ENCODE results near the gene TRAPPC6A. TPM values are rescaled to one million over a fixed set of nuclear protein-coding genes. Genes with fewer than 3 reads are reported as not detected.

TRAPPC6A gene
- total and polyA plus RNA-seq, 5 donors, result 15.2 to 26.5 (median 19.2) TPM

GRCh38 chr19:45137179-45137761, 40.8 kb downstream of the TRAPPC6A start:
- Histone ChIP-seq H3K9me3 (ENCODE audit: control insufficient read depth, low read length) (no peaks in the 10 kb centered on the region), H3K27ac (ENCODE audit: low read length) (no peak overlapping the region), H3K27me3 (ENCODE audit: control insufficient read depth, insufficient read depth) (no peaks in the 10 kb centered on the region), H3K4me1 (ENCODE audit: control insufficient read depth, insufficient read depth, low read length) (peaks cover 1% of the 10 kb centered on the region), H3K4me3 (ENCODE audit: low read length) (no peak overlapping the region)
- peak; percentile 69 to 89 (median 87) for DNase-seq
- intact Hi-C loops (cut with DNase I), result no loop called here
- ATAC-seq, result peak; percentile 78 to 83
- whole genome bisulfite sequencing, result 45% methylated on average over 17 of the region's 17 CpGs

- no peaks in the 10 kb centered on the region for H3K27me3 ChIP-seq (ENCODE audit: control insufficient read depth, insufficient read depth)
- intact Hi-C loops (cut with DNase I), result no loop called here
- no peak overlapping the region for H3K4me3 ChIP-seq (ENCODE audit: low read length)
- WGBS, result 58% methylated on average over 12 of the region's 12 CpGs
- peak in 1 of 2 donors; percentile 14 for ATAC-seq
- DNase-seq, result peak in 1 of 3 donors; percentile 49
- no peak overlapping the region for H3K27ac ChIP-seq (ENCODE audit: low read length)
- peaks cover 1% of the 10 kb centered on the region for H3K4me1 ChIP-seq (ENCODE audit: control insufficient read depth, insufficient read depth, low read length)
- H3K9me3 ChIP-seq (ENCODE audit: control insufficient read depth, low read length), result no peaks in the 10 kb centered on the region
Observed at GRCh38 chr19:45136507-45137178, 41.4 kb downstream of the TRAPPC6A start.

GRCh38 chr19:45135176-45135885, 42.7 kb downstream of the TRAPPC6A start:
- no peak overlapping the region for H3K27ac ChIP-seq (ENCODE audit: low read length)
- no peaks in the 10 kb centered on the region for H3K9me3 ChIP-seq (ENCODE audit: control insufficient read depth, low read length)
- H3K4me3 ChIP-seq (ENCODE audit: low read length), result no peak overlapping the region
- DNase-seq (no peak), ATAC-seq (no peak)
- H3K4me1 ChIP-seq (ENCODE audit: control insufficient read depth, insufficient read depth, low read length), result peaks cover 1% of the 10 kb centered on the region
- intact Hi-C loops (cut with DNase I), result no loop called here
- H3K27me3 ChIP-seq (ENCODE audit: control insufficient read depth, insufficient read depth), result no peaks in the 10 kb centered on the region
- WGBS, result 95% methylated on average over 21 of the region's 21 CpGs

- intact Hi-C loops (cut with DNase I), result no loop called here
- no peaks in the 10 kb centered on the region for H3K27me3 ChIP-seq (ENCODE audit: control insufficient read depth, insufficient read depth)
- H3K4me1 ChIP-seq (ENCODE audit: control insufficient read depth, insufficient read depth, low read length), result peaks cover 1% of the 10 kb centered on the region
- H3K27ac ChIP-seq (ENCODE audit: low read length), result no peak overlapping the region
- DNase-seq (no peak), ATAC-seq (no peak)
- 85% methylated on average over 8 of the region's 8 CpGs for WGBS
- no peak overlapping the region for H3K4me3 ChIP-seq (ENCODE audit: low read length)
- H3K9me3 ChIP-seq (ENCODE audit: control insufficient read depth, low read length), result no peaks in the 10 kb centered on the region
Observed at GRCh38 chr19:45133661-45134060, 44.4 kb downstream of the TRAPPC6A start.

GRCh38 chr19:45130888-45131615, 47.0 kb downstream of the TRAPPC6A start:
- Histone ChIP-seq H3K27ac (ENCODE audit: low read length) (no peak overlapping the region), H3K4me1 (ENCODE audit: control insufficient read depth, insufficient read depth, low read length) (no peaks in the 10 kb centered on the region), H3K9me3 (ENCODE audit: control insufficient read depth, low read length) (no peaks in the 10 kb centered on the region), H3K4me3 (ENCODE audit: low read length) (no peak overlapping the region), H3K27me3 (ENCODE audit: control insufficient read depth, insufficient read depth) (no peaks in the 10 kb centered on the region)
- peak in 1 of 3 donors; percentile 46 for DNase-seq
- intact Hi-C loops (cut with DNase I), result no loop called here
- WGBS, result 65% methylated on average over 13 of the region's 13 CpGs
- ATAC-seq, result no peak

- DNase-seq, result peak in 1 of 3 donors; percentile 46
- intact Hi-C loops (cut with DNase I), result no loop called here
- H3K9me3 ChIP-seq (ENCODE audit: control insufficient read depth, low read length), result no peaks in the 10 kb centered on the region
- no peaks in the 10 kb centered on the region for H3K27me3 ChIP-seq (ENCODE audit: control insufficient read depth, insufficient read depth)
- 90% methylated on average over 13 of the region's 13 CpGs for WGBS
- no peak overlapping the region for H3K4me3 ChIP-seq (ENCODE audit: low read length)
- no peaks in the 10 kb centered on the region for H3K4me1 ChIP-seq (ENCODE audit: control insufficient read depth, insufficient read depth, low read length)
- no peak overlapping the region for H3K27ac ChIP-seq (ENCODE audit: low read length)
- ATAC-seq, result no peak
Observed at GRCh38 chr19:45130236-45130635, 47.8 kb downstream of the TRAPPC6A start.

GRCh38 chr19:45128806-45129205, 49.2 kb downstream of the TRAPPC6A start:
- no peak for DNase-seq
- intact Hi-C loops (cut with DNase I), result no loop called here
- 91% methylated on average over 5 of the region's 5 CpGs for WGBS
- no peak for ATAC-seq
- Histone ChIP-seq H3K27me3 (ENCODE audit: control insufficient read depth, insufficient read depth) (no peaks in the 10 kb centered on the region), H3K27ac (ENCODE audit: low read length) (no peak overlapping the region), H3K4me3 (ENCODE audit: low read length) (no peak overlapping the region), H3K9me3 (ENCODE audit: control insufficient read depth, low read length) (no peaks in the 10 kb centered on the region), H3K4me1 (ENCODE audit: control insufficient read depth, insufficient read depth, low read length) (no peaks in the 10 kb centered on the region)

- intact Hi-C loops (cut with DNase I), result no loop called here
- Histone ChIP-seq H3K4me1 (ENCODE audit: control insufficient read depth, insufficient read depth, low read length) (no peaks in the 10 kb centered on the region), H3K4me3 (ENCODE audit: low read length) (no peak overlapping the region), H3K9me3 (ENCODE audit: control insufficient read depth, low read length) (no peaks in the 10 kb centered on the region), H3K27me3 (ENCODE audit: control insufficient read depth, insufficient read depth) (no peaks in the 10 kb centered on the region), H3K27ac (ENCODE audit: low read length) (no peak overlapping the region)
- DNase-seq (no peak), ATAC-seq (no peak)
- WGBS, result 93% methylated on average over 5 of the region's 5 CpGs
Observed at GRCh38 chr19:45128146-45128545, 49.9 kb downstream of the TRAPPC6A start.

- Histone ChIP-seq H3K27me3 (ENCODE audit: control insufficient read depth, insufficient read depth) (no peaks in the 10 kb centered on the region), H3K4me3 (ENCODE audit: low read length) (no peak overlapping the region), H3K27ac (ENCODE audit: low read length) (no peak overlapping the region), H3K4me1 (ENCODE audit: control insufficient read depth, insufficient read depth, low read length) (no peaks in the 10 kb centered on the region), H3K9me3 (ENCODE audit: control insufficient read depth, low read length) (no peaks in the 10 kb centered on the region)
- 92% methylated on average over 7 of the region's 7 CpGs for WGBS
- no peak for DNase-seq
- intact Hi-C loops (cut with DNase I), result no loop called here
- no peak for ATAC-seq
Observed at GRCh38 chr19:45126654-45127053, 51.4 kb downstream of the TRAPPC6A start.

- ATAC-seq (peak; percentile 34 to 66), DNase-seq (peak in 1 of 3 donors; percentile 74)
- intact Hi-C loops (cut with DNase I), result no loop called here
- Histone ChIP-seq H3K27me3 (ENCODE audit: control insufficient read depth, insufficient read depth) (no peaks in the 10 kb centered on the region), H3K4me1 (ENCODE audit: control insufficient read depth, insufficient read depth, low read length) (no peaks in the 10 kb centered on the region), H3K27ac (ENCODE audit: low read length) (no peak overlapping the region), H3K4me3 (ENCODE audit: low read length) (no peak overlapping the region), H3K9me3 (ENCODE audit: control insufficient read depth, low read length) (no peaks in the 10 kb centered on the region)
- 59% methylated on average over 12 of the region's 12 CpGs for WGBS
Observed at GRCh38 chr19:45125975-45126493, 52.0 kb downstream of the TRAPPC6A start.
